T-helper 9 cell (primary cell): ENCODE data around the gene PANK4.

Experiments used
- DNase-seq: peaks from one replicate; pipeline ENCODE4 v3.0.0-alpha.2; 2020

The PANK4 gene

DNA sequence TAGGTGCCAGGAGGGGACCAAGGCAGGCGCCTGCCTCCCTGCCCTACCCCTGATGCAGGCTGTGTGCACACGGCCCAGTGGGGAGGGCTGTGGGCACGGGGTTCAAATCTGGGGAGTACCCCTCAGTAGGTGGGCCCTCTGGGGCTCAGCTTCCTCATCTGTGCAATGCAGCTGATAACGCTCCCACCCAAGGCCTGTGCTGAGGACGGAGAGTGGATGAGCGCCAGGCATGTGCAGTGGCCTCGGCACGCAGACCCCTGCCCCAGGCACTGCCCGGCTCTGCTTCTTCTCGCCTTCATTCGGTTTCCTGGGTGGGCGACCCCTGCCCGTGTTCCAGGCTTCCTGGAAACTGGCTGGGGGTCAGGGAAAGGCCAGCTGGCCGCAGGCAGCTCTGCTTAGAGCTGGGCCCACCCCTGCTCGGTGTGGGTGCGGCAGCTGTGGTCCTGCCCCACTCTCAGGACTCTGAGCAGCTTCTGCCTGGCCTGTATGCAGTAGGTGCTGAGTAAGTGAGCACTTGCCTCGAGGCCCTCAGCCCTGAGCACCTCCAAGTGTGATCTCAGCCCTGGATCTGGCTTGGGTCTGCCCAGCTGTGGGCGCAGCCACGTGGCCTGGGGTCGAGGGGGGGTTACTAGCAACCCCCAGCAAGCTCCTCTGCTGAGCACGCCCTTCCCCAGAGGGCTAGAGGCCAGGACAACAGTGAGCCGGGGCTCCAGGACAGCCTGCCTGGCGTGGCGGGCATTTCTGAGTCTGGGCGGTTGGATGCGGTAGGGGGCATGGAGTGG, 17.9 kb upstream of the PANK4 start:
- no peak for DNase-seq

DNA sequence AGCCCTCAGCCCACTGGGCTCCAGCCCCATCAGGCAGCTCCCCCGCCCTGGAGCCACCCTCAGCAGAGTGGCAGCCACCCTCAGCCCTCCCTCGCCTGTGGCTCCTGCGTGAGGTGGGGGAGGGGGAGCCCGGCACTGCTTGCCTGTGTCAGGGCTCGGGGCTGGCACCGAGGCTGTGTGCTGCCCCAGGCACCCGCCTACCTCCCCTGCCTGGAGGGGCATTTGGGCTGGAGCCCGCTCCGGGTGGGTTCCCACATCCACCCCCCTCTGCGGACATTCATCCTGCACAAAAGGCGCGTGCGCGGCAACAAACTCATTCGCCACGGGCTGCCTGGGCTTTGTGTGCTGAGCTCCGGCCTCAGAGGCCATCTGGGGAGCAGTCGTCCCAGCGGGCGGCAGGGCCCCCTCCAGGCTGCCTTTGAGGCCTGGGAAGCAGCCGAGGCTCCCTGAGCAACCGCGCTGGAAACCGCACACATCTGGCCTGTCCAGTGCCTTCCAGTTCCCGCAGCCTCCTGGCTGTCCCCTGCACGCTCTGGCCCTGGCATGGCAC, 17.2 kb upstream of the PANK4 start:
- peak; percentile 33 for DNase-seq

DNA sequence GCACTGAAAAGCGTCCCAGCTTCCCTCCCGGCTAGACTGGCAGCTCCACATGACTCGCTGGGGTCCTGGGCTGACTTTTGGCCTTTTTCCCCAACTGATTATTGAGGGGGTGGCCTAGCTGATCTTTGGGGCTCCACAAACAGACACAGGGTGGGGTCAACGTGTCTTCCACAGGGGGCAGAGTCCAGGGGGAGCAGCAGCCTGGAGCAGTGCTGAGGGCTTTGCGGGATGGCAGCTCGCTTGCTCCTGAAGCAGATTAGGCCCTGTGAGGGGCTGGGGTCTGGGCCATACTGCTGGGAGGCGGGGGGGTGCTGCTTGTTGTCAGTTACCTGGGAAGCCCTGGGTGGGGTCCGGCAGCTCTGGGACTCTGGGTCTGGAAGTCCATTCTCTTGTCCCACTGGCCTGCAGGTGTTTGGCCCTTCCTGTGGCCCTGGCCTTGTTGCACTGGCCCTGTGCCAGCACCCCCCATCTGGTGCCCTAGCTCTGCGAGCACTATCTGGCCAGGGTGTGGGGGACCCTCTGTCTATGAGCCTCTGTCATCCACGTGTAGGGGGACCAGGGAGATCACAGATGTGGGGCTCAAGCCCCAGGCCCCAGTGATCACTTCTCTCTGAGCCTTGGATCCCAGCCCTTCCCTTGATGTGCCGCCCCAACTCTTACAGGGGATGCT, 16.0 kb upstream of the PANK4 start:
- DNase-seq = no peak

DNA sequence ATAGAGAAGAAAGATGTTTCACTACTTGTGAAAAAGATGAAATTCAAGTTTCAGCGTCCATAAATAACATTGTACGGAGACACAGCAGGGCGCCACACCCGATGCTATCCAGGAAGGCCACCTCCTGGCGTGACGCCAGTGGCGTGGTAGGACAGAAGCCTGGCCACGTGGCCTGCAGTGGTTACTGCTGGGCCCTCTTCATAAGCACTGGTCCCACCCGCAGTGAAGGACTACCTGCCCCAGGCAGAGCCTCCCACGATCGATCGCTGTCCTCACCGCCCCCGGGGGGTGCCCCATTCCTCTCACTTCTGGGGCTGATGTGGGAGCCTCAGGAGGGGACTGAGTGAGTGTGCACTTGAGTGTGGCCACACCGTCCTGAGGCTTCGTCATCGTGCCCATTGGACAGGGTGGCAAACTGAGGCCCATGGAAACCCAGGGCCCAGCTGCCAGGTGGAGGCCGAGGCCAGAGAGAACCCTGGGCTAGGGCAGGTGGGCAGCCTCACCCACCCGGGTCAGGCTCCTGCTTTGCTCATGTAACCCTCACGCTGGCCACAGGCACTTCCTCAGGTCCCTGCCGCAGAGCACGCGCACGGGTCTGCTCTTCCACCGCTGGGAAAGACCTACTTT, 15.3 kb upstream of the PANK4 start:
- DNase-seq = no peak

DNA sequence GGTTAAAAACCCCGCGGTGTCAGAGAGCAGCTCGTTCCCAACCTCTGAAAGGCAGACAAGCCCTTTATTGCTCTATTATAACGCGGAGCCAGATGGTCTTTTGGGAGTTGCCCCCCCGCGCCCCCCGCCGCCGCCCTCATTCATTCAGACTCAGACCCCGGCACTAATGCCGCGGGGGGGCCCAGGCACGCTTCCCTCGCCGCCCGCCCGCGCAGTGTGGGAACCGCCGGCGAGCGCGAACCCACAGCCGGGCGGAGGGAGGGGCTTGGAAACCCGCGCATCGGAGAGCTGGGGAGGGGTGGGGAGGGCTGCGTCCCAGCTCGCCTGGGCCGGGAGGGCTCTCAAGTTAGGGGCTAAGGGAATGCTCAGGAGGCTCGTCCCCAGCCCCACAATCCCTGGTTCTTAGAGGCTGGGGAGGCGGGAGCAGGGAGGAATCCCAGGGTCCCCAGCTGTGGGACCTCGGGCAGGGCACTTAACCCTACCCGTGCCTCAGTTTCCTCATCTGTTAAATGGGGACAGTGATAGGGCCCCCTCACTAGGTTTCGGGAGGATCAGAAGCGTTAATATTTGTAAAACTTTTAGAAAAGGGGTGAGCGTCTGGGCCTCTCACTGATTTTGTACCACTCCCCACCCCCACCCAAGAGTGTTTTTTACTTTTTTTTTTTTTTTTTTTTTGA, 14.6 kb upstream of the PANK4 start:
- no peak for DNase-seq

DNA sequence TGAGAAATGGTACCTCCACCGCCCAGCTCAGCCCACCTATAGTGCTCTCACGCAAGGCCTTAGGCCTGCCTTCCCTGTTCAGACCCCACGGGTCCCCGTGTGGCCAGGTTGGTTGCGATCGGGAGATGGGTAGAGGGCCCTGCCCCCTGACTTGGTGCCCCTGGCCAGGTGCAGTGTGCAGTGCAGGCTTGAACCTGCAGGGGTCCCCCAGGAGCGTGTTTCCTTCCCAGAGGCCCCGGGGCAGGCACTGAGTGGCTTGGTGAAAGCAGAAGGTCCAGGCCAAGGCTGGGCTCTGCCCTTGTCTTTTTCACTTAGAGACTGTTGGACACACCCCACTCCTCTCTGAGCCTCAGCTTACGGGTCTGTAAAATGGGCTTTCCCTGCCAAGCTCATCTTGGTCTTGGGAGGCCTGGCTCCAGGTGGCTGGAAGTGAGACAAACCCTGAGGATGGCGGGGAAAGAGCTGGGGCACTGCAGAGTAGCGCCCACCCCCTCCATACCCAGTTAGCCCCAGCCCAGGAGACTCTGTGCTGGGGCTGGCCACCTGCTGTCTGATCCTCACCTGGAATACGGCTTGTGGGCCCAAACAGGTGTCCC, 13.0 kb upstream of the PANK4 start:
- no peak for DNase-seq

DNA sequence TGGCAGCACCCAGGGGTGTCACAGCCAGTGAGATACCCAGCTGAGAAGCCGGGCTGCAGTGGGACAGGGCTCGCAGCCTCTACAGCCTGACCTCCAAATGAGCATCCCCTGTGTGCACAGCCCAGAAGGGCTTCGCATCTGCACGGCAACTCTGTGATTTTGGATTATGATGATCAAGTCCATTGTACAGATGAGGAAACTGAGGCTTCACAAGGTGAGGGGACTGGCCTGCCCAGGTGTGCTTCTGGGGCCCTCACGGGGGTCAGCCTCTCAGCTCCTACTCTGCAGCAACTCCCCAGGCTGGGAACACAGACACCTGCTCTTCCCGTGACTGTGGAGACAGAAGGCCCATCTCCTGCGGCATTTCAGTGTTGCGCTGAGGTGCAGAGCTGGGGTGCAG, 12.5 kb upstream of the PANK4 start:
- DNase-seq = no peak

DNA sequence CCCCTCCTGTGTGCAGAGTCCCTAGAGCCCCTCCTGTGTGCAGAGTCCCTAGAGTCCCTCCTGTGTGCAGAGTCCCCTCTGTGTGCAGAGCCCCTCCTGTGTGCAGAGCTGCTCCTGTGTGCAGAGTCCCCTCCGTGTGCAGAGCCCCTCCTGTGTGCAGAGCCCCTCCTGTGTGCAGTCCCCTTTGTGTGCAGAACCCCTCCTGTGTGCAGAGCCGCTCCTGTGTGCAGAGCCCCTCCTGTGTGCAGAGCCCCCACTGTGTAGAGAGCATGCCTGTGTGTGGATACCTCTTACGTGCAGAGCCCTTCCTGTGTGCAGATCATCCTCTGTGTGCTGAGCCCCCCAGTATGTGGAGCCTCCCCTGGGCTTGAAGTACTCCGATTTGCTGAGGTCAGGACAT, 12.0 kb upstream of the PANK4 start:
- DNase-seq = no peak

DNA sequence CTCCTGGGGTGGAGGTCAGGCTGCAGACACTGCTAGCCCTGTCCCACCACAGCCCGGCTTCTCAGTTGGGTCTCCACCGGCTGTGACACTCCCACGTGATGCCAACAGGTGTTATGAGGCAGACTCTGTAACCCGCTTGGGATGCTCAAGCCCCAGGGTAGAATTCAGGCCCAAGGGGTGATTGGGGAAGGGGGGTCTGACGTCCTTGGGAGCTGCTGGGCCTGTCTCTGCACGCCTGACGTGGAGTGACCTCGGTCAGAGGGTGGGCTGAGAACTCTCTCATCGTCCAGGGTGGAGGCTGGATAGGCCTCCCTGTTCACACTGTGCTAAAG, 11.4 kb upstream of the PANK4 start:
- DNase-seq = no peak

DNA sequence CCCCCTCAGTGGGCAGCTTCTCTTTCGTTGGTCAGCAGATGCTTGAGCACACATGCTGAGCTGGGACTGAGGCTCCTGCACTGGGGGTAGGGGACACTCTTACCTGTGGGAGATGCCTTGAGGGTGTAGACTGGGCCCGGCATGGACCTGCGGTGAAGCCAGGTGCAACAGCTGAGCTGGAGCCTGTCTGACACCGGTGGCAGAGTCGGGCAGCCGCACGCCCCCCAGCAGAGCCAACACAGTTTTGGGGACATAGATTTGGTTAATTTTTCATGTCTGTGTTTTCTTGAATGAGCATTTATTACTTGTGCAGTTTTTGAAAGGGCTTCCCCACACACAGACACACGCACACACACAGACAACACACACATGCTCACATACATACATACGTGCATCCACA, 9.6 kb upstream of the PANK4 start:
- no peak for DNase-seq

DNA sequence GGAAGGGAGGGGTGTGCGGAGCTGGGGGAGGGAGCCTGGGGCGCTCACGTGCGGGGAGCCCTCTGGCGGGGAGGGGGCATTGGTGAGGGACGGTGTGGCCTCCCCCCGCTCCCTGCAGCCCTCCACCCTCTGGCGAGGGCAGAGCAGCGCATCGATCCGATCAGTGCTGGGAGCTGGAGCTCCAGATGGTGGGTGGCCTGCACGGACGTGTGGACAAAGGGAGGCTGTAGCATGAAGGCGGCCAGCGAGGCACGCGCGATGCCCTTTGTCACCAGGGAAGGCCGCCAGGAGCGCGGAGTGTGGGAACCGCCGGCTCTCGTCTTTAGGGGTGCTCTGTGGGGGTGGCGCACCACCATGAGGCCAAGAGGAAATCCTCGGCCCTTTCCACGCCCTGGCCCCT, 9.1 kb upstream of the PANK4 start:
- no peak for DNase-seq

DNA sequence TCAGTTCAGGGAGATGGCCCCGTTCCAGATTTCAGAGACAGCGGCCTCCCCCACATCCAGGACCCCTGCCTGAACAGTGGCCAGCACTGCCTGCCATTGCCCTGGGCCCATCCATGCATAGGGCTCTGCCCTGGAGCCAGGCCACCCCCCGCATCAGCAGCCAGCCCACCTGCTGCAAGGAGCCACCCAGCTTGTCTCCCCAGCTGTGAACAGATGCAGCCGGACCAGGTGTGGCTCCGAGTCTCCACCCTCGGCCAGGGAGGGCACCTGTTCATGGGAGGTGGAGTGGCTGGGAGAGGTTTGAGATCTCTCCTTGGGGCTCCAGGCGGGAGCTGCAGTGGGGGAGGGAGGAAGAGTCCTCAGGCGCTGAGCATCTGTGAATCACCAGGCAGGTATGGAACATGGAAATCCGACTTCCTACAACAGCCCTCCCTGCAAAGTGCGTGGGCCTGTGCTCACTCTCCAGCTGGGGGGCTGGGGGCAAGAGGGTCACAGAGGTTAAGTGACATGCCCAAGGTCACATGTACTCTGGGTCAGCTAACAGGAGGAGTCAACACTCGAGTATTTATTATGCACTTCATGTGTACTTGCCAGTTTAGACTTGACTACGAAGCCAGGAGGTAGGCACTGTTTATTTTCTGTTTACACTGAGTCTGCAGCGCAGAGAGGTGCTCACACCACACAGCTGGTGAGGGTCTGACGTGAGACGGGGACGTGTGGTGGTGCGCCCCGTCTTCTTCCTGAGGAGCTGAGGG, 8.5 kb upstream of the PANK4 start:
- DNase-seq = no peak

DNA sequence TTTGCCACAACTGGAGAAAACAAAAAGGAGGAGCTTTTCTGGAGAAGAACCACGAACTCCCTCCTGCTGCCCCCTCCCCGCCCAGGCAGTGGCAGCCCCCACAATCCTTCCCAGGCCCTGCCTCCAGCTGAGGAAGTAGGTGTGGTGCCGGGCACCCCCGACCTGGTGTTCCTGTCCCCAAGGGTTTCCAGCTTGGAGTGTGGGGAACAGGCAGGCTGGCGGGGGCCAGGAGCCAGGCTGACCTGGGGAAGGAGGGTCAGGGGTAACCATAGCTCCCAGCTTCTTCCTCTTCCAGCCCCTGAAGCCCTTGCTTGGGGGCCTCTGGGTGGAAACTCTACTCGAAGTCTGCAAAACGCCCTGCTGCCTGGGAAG, 7.9 kb upstream of the PANK4 start:
- DNase-seq = no peak

DNA sequence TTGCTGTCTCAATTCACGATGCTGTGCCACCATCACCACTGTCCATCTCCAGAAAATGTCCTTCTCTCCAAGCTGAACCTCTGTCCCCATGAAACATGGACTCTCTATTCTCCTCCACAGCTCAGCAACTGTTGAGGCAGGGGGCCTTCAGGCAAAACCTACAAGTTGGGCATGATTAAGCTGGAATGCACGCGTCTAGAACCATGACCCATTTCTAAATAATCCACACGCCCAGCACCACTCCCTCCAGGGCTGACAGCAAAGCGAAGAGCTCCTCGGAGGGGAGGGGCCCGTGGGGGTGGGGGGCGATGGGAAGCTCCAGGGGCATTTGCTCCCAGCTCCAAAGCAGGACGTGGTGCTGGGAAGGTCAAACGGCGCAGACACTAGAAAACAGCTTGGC, 7.0 kb upstream of the PANK4 start:
- DNase-seq = no peak

DNA sequence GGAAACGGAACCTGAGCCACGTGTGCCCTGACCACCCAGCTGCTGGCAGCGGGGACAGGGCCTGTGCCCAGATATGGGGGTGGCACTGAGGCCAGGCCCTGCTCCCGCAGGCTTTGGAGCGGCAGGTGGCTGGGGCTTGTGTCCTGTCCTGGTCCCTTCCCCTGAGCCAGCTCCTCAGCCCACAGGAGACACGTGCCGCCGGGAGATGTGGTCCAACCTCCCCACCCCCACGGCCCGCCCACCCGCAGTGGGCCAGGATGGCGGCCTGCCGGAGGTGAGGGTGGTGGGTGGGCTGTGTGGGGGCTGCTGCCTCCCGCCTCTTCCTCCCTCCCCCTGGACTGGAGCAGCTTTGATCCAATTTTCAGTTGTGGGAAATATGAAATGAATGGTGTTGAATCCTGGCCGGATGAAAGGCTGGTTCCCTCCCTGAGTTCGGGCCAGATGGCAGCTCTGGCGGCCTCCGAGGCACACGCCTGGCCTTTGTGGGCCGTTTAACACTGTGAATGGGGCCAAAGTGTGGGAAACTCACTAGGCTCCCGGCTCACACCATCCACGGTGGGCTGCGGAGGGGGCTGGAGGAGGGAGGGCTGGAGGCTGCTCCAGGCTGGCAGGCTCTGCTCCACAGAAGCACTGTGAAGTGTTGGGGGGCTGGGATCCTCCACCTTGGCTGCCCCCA, 6.2 kb upstream of the PANK4 start:
- no peak for DNase-seq

DNA sequence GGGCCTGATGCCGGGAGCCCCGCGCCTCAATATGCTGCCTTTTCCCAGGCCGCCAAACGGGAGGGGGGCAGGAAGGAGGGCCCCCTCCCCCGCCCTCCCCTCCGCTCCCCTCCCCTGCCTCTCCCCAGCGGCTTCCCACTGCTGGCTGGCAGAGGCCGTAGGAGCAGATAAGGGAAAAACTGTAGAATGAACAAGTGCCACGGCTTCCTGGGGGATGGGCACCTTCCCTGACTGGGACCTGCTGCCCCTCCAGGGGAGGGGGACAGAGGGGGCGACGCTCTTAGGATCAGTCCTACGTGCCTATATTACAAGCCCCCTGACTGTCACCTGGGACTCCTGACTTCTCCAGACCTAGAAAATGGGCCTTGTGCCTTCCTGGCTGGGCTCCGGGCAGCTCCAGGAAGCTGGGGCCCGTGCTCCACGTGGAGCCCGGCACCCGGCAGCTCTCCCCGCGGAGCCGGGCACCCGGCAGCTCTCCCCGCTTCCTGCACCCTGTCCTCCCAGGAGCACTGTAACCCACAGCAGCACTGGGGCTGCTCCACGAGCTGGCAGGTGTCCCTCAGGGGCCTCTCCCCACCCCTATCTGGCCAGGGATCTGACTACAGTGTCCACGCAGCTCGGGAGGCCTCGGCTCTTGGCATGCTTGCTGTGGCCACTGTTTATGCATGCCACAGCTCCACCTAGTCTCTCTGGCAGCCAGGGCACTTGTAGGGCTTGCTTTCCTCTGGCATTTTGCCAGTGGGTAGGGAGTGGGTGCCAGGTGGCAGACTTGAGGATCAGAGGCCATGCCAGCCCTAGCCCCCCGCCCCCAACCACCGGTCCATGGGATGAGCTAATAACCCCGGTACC, 4.3 kb upstream of the PANK4 start:
- DNase-seq = no peak

DNA sequence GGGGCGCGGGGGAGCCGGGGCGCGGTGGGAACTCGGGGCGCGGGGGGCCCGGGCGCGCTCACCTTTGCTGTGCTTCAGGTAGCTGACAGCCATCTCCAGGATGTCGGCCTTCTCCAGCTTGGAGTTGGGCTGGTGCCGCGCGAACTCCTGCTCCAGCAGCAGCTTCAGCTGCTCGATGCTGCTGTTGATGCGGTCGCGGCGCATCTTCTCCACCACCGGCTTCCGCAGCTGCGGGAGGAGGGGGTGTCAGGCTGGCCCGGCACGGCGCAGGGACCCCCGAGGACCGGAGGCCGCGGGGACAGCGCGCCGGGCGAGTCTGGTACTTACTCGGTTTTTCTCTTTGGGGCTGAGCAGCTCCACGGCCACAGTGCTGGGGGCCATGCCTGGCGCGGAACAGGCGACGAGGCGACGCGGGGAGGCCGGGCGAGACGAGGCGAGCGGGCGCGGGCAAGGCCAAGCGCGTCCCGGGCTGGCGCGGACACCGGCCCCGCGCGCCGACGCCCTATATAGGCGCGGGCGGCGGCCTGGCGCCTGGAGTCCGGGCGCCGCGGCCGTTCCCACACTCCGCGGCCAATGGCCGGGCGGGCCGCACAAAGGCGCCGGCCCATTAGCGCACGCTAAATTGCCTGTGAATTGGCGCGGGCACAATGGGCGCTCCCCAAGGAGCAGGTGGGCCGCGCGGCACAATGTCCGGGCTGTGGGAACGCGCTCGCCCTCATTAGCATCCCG, 3.6 kb upstream of the PANK4 start, which contains the start of gene HES5:
TSS of gene HES5 (minus strand) at position 480 of the 729 bp plus-strand sequence. CDS start at position 381, 99 bp downstream.
- no peak for DNase-seq

DNA sequence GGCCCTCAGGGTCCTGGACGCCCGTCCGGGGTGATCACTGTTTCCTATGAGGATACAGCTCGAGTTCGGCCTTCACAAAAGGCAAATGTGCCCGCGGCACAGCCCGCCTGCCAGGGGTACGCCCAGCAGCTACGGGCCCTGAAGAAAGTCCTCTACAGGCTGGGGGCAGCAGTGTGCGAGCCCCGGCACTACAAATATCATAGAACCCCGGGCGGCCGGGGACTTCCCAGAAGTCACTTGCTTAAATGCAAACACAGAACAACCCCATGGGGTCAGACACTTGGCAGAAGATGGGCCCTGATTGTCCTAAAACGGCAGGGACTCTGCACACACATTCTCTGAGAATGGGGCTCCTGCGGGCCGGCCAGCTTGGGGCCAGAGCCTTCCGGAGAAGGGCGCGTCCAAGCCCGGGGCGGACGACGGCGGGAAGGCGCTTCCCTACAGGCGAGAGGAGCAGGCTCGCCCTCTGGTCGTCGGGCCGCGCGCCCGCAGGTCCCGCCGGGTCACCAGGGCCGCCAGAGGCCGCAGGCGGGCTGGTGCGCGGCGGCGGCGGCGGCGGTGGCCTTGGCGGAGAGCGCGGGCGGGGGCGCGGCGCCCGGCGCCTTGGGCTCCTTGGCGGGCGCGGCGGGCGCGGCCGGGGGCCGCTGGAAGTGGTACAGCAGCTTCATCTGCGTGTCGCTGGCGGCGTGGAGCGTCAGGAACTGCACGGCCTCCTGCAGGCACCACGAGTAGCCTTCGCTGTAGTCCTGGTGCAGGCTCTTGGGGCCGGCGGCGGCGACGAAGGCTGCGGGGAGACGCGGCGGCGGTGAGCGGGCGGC, 2.8 kb upstream of the PANK4 start:
- DNase-seq = peak; percentile 34

DNA sequence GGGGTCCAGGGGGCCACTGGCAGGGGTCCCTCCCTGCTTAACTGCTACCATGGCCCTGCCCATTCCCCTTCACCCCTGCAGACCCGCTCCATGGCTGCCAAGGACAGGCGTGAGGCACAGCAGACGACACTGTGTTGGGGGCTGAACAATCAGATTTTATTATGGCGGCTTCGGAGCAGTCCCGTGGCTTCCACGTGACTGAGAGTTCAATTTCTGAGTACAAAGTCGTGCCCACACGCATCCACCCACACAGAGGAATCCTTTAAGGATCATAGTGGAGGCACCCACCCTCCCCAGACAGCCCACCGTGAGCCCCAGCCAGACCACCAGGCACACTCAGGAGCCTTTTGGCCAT, 2.2 kb upstream of the PANK4 start:
- no peak for DNase-seq
